ENCODE results near the gene P2RX4. TPM values are rescaled to one million over a fixed set of nuclear protein-coding genes. Genes with fewer than 3 reads are reported as not detected.

The P2RX4 gene
- total RNA-seq, 1 experiment from 2014 or later, result 17.1 TPM

GRCh38 chr12:121214166-121214777, 4.3 kb downstream of the P2RX4 start:
- no peak for ATAC-seq
- ChIA-PET POLR2A (no interaction called here), CTCF (no interaction called here), RAD21 (ENCODE audit: low non-redundant PET in 1 of 2, low total read pairs in 2 of 2, uncharacterized antibody in 2 of 2, unreplicated experiment in 2 of 2) (no interaction called here)
- TF ChIP-seq SIN3A (IDR thresholded peaks at IDR 0.05; ENCODE audit: low read depth), result no peak
- no peak for TF ChIP-seq MAX (IDR thresholded peaks at IDR 0.05)
- no peak for TF ChIP-seq ZNF274 (IDR thresholded peaks at IDR 0.05; ENCODE audit: low read depth, low read length)
- no peak for TF ChIP-seq ELF1 (IDR thresholded peaks at IDR 0.05; ENCODE audit: borderline replicate concordance, low read depth)
- TF ChIP-seq POLR2A (IDR thresholded peaks at IDR 0.05; ENCODE audit: borderline replicate concordance, extremely low read depth, insufficient read depth, insufficient read length), result no peak
- TF ChIP-seq JUND (IDR thresholded peaks at IDR 0.05), result no peak
- no peak for TF ChIP-seq SRF (IDR thresholded peaks at IDR 0.05; ENCODE audit: low read depth)
- TF ChIP-seq FOSL1 (IDR thresholded peaks at IDR 0.05; ENCODE audit: low read depth), result no peak
- no peak for TF ChIP-seq YY1 (IDR thresholded peaks at IDR 0.05; ENCODE audit: extremely low read depth, insufficient replicate concordance, low read depth, low read length)
- no peak for TF ChIP-seq ZBTB33 (IDR thresholded peaks at IDR 0.05; ENCODE audit: extremely low read depth, insufficient replicate concordance, low read length)
- no peak for TF ChIP-seq CEBPB (IDR thresholded peaks at IDR 0.05; ENCODE audit: low read depth)
- no peak for TF ChIP-seq ATF3 (IDR thresholded peaks at IDR 0.05)
- TF ChIP-seq SP1 (IDR thresholded peaks at IDR 0.05; ENCODE audit: low read depth), result no peak
- TF ChIP-seq REST (IDR thresholded peaks at IDR 0.05; ENCODE audit: low read depth), result no peak
- no peak for TF ChIP-seq EZH2phosphoT487 (IDR thresholded peaks at IDR 0.05; ENCODE audit: borderline replicate concordance)
- Histone ChIP-seq H3K27ac (ENCODE audit: low read depth, low read length) (peak overlapping the region; percentile 35), H3K4me3 (replicated peaks in 1 of 2; ENCODE audit: low read depth in 1 of 2, low read length in 2 of 2) (peak overlapping the region in 1 of 2 experiments; percentile 32; a peak in 2 of 4 replicates), H3K79me2 (ENCODE audit: insufficient read depth, low read length) (peaks cover 14% of the 10 kb centered on the region; the same call in 1 of the 2 replicates), H3K9me2 (ENCODE audit: insufficient read depth) (no peaks in the 10 kb centered on the region), H3K9ac (ENCODE audit: low read length) (peak overlapping the region; percentile 34), H2AFZ (ENCODE audit: low read depth, low read length, poor library complexity, severe bottlenecking) (no peak overlapping the region), H3K4me1 (ENCODE audit: control insufficient read depth in 1 of 2, insufficient read depth in 2 of 2, low read length in 2 of 2) (peaks cover 27 to 57% of the 10 kb centered on the region in 2 experiments), H3K36me3 (ENCODE audit: control insufficient read depth in 1 of 2, insufficient read depth in 2 of 2, low read length in 2 of 2) (no peaks in the 10 kb centered on the region), H3K27me3 (ENCODE audit: insufficient read depth, low read length) (no peaks in the 10 kb centered on the region), H3K9me3 (ENCODE audit: control insufficient read depth in 1 of 2, insufficient read depth in 1 of 2, low read depth in 1 of 2, low read length in 2 of 2) (no peaks in the 10 kb centered on the region), H3K4me2 (ENCODE audit: low read length) (peak overlapping the region; percentile 68), H4K20me1 (ENCODE audit: insufficient read depth) (no peaks in the 10 kb centered on the region)
- intact Hi-C loops (cut with micrococcal nuclease), result no loop called here
- DNase-seq (ENCODE audit: low read depth, low spot score), result no peak
- no TSS peak for BruUV-seq (replicated peaks)

All from HCT116 (cell line).